HCT116 (cell line): ENCODE results near the gene HUNK. TPM values are rescaled to one million over a fixed set of nuclear protein-coding genes. Genes with fewer than 3 reads are reported as not detected.

ENCODE experiments used
- ATAC-seq: fragments of 200-7000 bp; cut with Tn5 transposase; 2 replicates; pipeline ENCODE4 v1.9.1; 2020; ENCODE audit warnings: mild to moderate bottlenecking, moderate library complexity
- BruUV-seq: library from RNA; stranded (reverse); fragments of 400-500 nt; replicated peaks from 2 replicates; lab custom pipeline; 2021; lab: Mats Ljungman, UMichigan
- CTCF ChIA-PET: fragments of 300-600 bp; sonication (Branson Sonifier 250); formaldehyde crosslinking; loops from one replicate; lab custom pipeline; 2021; ENCODE audit warnings: antibody characterized with exemption; lab: Charles Lee
- POLR2A ChIA-PET: fragments of 300-600, 350-600 bp; sonication (Branson Sonifier 250); formaldehyde crosslinking; loops from one replicate; lab custom pipeline; 2021; ENCODE audit warnings: antibody characterized with exemption; lab: Charles Lee
- RAD21 ChIA-PET, 2 experiments: fragments of 300-600 bp; sonication (Branson Sonifier 250); formaldehyde crosslinking; loops; one replicate each; lab custom pipeline; 2023; ENCODE audit warnings: low total read pairs in 2 of 2; ENCODE audit not compliant: uncharacterized antibody in 2 of 2, unreplicated experiment in 2 of 2, low non-redundant PET in 1 of 2; lab: Charles Lee
- DNase-seq: peaks from one replicate; pipeline ENCODE4 v3.0.0-alpha.2; 2010; ENCODE audit warnings: low read depth, low spot score
- H2AFZ ChIP-seq: fragments of 200-600 bp; shearing (Covaris generic), sonication (generic); 2 replicates; pipeline ENCODE4 v1.6.1; 2017; ENCODE audit warnings: low read depth, mixed run types, mixed read lengths, antibody characterized with exemption, low read length; ENCODE audit not compliant: poor library complexity, severe bottlenecking
- H3K27ac ChIP-seq: 2 replicates; pipeline ENCODE4 v1.5.1; 2012; ENCODE audit warnings: low read depth, low read length
- H3K27me3 ChIP-seq: fragments of 200-600 bp; sonication (generic); 2 replicates; pipeline ENCODE4 v1.6.1; 2016; ENCODE audit warnings: mixed run types, low read length, mixed read lengths; ENCODE audit not compliant: insufficient read depth
- H3K36me3 ChIP-seq, 2 experiments: fragments of 200-500 bp in 1 of 2; fragments of 200-600 bp in 1 of 2; sonication (Bioruptor generic) in 1 of 2; sonication (generic) in 1 of 2; 2 replicates each; pipeline versions ENCODE4 v1.5.1 to v1.6.1; 2014 to 2016; ENCODE audit warnings: low read length in 2 of 2, inconsistent platforms in 1 of 2, mixed read lengths in 1 of 2, mixed run types in 1 of 2; ENCODE audit not compliant: insufficient read depth in 2 of 2, control insufficient read depth in 1 of 2
- H3K4me1 ChIP-seq, 2 experiments: fragments of 200-600 bp in 1 of 2; sonication (generic) in 1 of 2; 2 replicates each; pipeline versions ENCODE4 v1.5.1 to v1.6.1; 2012 to 2017; ENCODE audit warnings: low read length in 2 of 2, inconsistent platforms in 1 of 2, mild to moderate bottlenecking in 1 of 2, mixed read lengths in 1 of 2, mixed run types in 1 of 2, moderate library complexity in 1 of 2; ENCODE audit not compliant: insufficient read depth in 2 of 2, control insufficient read depth in 1 of 2
- H3K4me2 ChIP-seq: fragments of 200-600 bp; sonication (generic); 2 replicates; pipeline ENCODE4 v1.6.1; 2017; ENCODE audit warnings: mixed run types, low read length, mixed read lengths
- H3K4me3 ChIP-seq, 2 experiments: fragments of 200-600 bp in 1 of 2; sonication (generic) in 1 of 2; replicated peaks in 1 of 2; 2 replicates each; pipeline ENCODE4 v1.5.1; 2011 to 2016; ENCODE audit warnings: low read length in 2 of 2, control low read depth in 1 of 2, low read depth in 1 of 2, mild to moderate bottlenecking in 1 of 2, mixed read lengths in 1 of 2, mixed run types in 1 of 2
- H3K79me2 ChIP-seq: fragments of 200-600 bp; sonication (generic); 2 replicates; pipeline ENCODE4 v1.6.1; 2017; ENCODE audit warnings: mild to moderate bottlenecking, mixed run types, low read length, moderate library complexity, mixed read lengths; ENCODE audit not compliant: insufficient read depth
- H3K9ac ChIP-seq: fragments of 200-600 bp; sonication (generic); 2 replicates; pipeline ENCODE4 v1.6.1; 2016; ENCODE audit warnings: low read length, mixed read lengths
- H3K9me2 ChIP-seq: fragments of 200-600 bp; sonication (generic), shearing (Covaris generic); 2 replicates; pipeline ENCODE4 v1.6.1; 2017; ENCODE audit warnings: mixed run types, mild to moderate bottlenecking, moderate library complexity; ENCODE audit not compliant: insufficient read depth
- H3K9me3 ChIP-seq, 2 experiments: fragments of 200-500 bp in 1 of 2; fragments of 200-600 bp in 1 of 2; sonication (Bioruptor generic) in 1 of 2; sonication (generic) in 1 of 2; 2 replicates each; pipeline ENCODE4 v1.6.1; 2014 to 2017; ENCODE audit warnings: low read length in 2 of 2, mixed read lengths in 2 of 2, inconsistent platforms in 1 of 2, low read depth in 1 of 2, mild to moderate bottlenecking in 1 of 2, mixed run types in 1 of 2, moderate library complexity in 1 of 2; ENCODE audit not compliant: control insufficient read depth in 1 of 2, insufficient read depth in 1 of 2
- H4K20me1 ChIP-seq: fragments of 200-600 bp; sonication (generic), shearing (Covaris generic); 2 replicates; pipeline ENCODE4 v1.6.1; 2017; ENCODE audit warnings: mixed run types, mild to moderate bottlenecking, moderate library complexity; ENCODE audit not compliant: insufficient read depth
- ATF3 ChIP-seq: IDR thresholded peaks from 2 replicates; pipeline ENCODE4 v1.6.1; 2012
- CEBPB ChIP-seq: IDR thresholded peaks from 2 replicates; pipeline ENCODE4 v1.6.1; 2012; ENCODE audit warnings: low read depth
- CTCF ChIP-seq, 3 experiments: fragments of 200-600 bp in 1 of 3; sonication (generic) in 1 of 3; IDR thresholded peaks in 2 of 3; conservative IDR thresholded peaks in 1 of 3; 2 replicates each; pipeline ENCODE4 v1.5.1; 2012 to 2017; ENCODE audit warnings: low read depth in 2 of 3, low read length in 2 of 3, antibody characterized with exemption in 1 of 3, borderline replicate concordance in 1 of 3, control low read depth in 1 of 3, mild to moderate bottlenecking in 1 of 3, mixed read lengths in 1 of 3, mixed run types in 1 of 3, moderate library complexity in 1 of 3; ENCODE audit not compliant: insufficient read depth in 1 of 3
- EGR1 ChIP-seq: IDR thresholded peaks from 2 replicates; pipeline ENCODE4 v1.6.1; 2012; ENCODE audit warnings: low read depth
- ELF1 ChIP-seq: IDR thresholded peaks from 2 replicates; pipeline ENCODE4 v1.6.1; 2012; ENCODE audit warnings: low read depth, borderline replicate concordance
- EZH2 ChIP-seq: fragments of 200-600 bp; sonication (generic); IDR thresholded peaks from 2 replicates; pipeline ENCODE4 v1.6.1; 2017; ENCODE audit warnings: antibody characterized with exemption, mixed run types
- FOSL1 ChIP-seq: IDR thresholded peaks from 2 replicates; pipeline ENCODE4 v1.6.1; 2012; ENCODE audit warnings: low read depth
- JUND ChIP-seq: IDR thresholded peaks from 2 replicates; pipeline ENCODE4 v1.6.1; 2012
- MAX ChIP-seq: IDR thresholded peaks from 2 replicates; pipeline ENCODE4 v1.6.1; 2012
- POLR2A ChIP-seq: IDR thresholded peaks from 2 replicates; pipeline ENCODE4 v1.7.0; 2011; ENCODE audit warnings: borderline replicate concordance; ENCODE audit not compliant: insufficient read depth, insufficient read length; ENCODE audit errors: extremely low read depth
- POLR2AphosphoS5 ChIP-seq: IDR thresholded peaks from 2 replicates; pipeline ENCODE4 v1.6.1; 2011; ENCODE audit warnings: mild to moderate bottlenecking, low read depth, low read length, moderate library complexity
- RAD21 ChIP-seq: IDR thresholded peaks from 2 replicates; pipeline ENCODE4 v1.6.1; 2012; ENCODE audit warnings: low read depth, mild to moderate bottlenecking
- REST ChIP-seq: IDR thresholded peaks from 2 replicates; pipeline ENCODE4 v1.6.1; 2012; ENCODE audit warnings: low read depth
- SIN3A ChIP-seq: IDR thresholded peaks from 2 replicates; pipeline ENCODE4 v1.6.1; 2012; ENCODE audit warnings: low read depth
- SP1 ChIP-seq: IDR thresholded peaks from 2 replicates; pipeline ENCODE4 v1.6.1; 2012; ENCODE audit warnings: low read depth
- TCF7L2 ChIP-seq: IDR thresholded peaks from 2 replicates; pipeline ENCODE4 v1.7.0; 2011; ENCODE audit warnings: borderline replicate concordance, inconsistent platforms; ENCODE audit not compliant: insufficient read depth, insufficient read length; ENCODE audit errors: extremely low read depth
- YY1 ChIP-seq: IDR thresholded peaks from 2 replicates; pipeline ENCODE4 v1.6.1; 2011; ENCODE audit warnings: low read length, low read depth, moderate library complexity, mild to moderate bottlenecking; ENCODE audit not compliant: insufficient replicate concordance; ENCODE audit errors: extremely low read depth
- ZFX ChIP-seq: fragments of 450-650 bp; IDR thresholded peaks from 2 replicates; pipeline ENCODE4 v1.6.1; 2017
- ZNF274 ChIP-seq: fragments of 200-500 bp; sonication (Bioruptor generic); IDR thresholded peaks from 2 replicates; pipeline ENCODE4 v1.6.1; 2014; ENCODE audit warnings: mild to moderate bottlenecking, low read depth, low read length, inconsistent platforms
- intact Hi-C: fragments of 100-400 bp; cut with micrococcal nuclease; formaldehyde crosslinking; loops from 2 replicates; pipeline ENCODE4 v1.10.0; 2022
- total RNA-seq: library from RNA; stranded (reverse); gene quantifications from one replicate; pipeline ENCODE4 v1.2.1, GENCODE V29; 2021; ENCODE audit not compliant: unreplicated experiment

Gene HUNK
- total RNA-seq, 1 experiment from 2014 or later: not detected

GRCh38 chr21:31983554-31983953, 110.7 kb downstream of the HUNK start (continued):
- TF ChIP-seq POLR2AphosphoS5 (no peak), EGR1 (no peak), ZFX (no peak), CEBPB (no peak), TCF7L2 (no peak), SP1 (no peak), EZH2 (no peak)
- TF ChIP-seq, all 23 proteins: peak for 0

GRCh38 chr21:31985398-31985797, 112.6 kb downstream of the HUNK start:
- ChIA-PET POLR2A (no interaction called here), CTCF (no interaction called here), RAD21 (no interaction called here)
- TF ChIP-seq FOSL1 (no peak), ZNF274 (no peak), JUND (no peak), ATF3 (no peak), SP1 (no peak), POLR2A (no peak), SIN3A (no peak), ZFX (no peak), MAX (no peak), EZH2 (no peak), CTCF (IDR thresholded peaks at IDR 0.05 in 2 of 3, conservative IDR thresholded peaks at IDR 0.05 in 1 of 3; ENCODE audit: borderline replicate concordance in 1 of 3, insufficient read depth in 1 of 3, low read depth in 2 of 3, low read length in 2 of 3) (no peak), EGR1 (no peak), RAD21 (no peak), REST (no peak), POLR2AphosphoS5 (no peak), YY1 (no peak), CEBPB (no peak), ELF1 (no peak), TCF7L2 (no peak)
- Histone ChIP-seq H4K20me1 (no peaks in the 10 kb centered on the region), H3K4me1 (no peaks in the 10 kb centered on the region), H3K9me3 (no peaks in the 10 kb centered on the region), H3K79me2 (no peaks in the 10 kb centered on the region), H3K27me3 (peaks cover 9% of the 10 kb centered on the region; the same call in 1 of the 2 replicates), H3K36me3 (no peaks in the 10 kb centered on the region), H3K4me2 (no peak overlapping the region), H3K4me3 (no peak overlapping the region), H3K9ac (no peak overlapping the region), H3K9me2 (no peaks in the 10 kb centered on the region), H2AFZ (no peak overlapping the region), H3K27ac (no peak overlapping the region)
- DNase-seq (no peak), ATAC-seq (no peak)
- intact Hi-C loops: no loop called here
- no TSS peak for BruUV-seq
